ENCODE data around the gene CELA3A.

DNA sequence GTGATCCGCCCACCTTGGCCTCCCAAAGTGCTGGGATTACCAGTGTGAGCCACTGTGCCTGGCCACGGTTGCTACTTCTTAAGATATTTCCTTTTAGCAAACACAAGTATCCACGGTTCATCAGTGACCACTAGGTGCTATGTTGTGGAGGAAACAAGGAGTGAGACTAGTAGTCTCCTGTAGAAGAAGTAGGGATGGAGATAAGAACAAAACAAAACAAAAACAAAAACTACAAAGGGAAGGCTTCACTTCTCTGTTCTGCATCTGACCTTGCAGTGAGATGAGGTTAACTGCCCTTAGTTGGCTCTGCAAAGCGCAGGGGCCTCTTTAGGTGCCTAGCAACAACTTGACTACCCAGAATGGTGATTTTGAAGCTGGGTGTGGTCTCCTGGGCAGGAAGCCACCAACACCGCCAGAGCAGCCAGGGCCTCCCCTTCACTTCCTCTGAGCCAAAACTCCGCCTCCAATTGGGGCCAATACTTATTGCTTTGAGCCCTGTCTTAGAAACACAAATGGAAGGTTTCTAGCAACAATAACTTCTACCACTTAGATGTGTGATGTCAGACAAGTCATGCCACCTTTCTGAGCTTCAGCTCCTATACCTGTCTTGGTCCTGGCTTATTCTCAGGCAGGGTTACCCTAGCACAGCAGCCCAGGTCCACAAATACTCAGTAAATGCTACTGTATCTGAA lies 38.3 kb downstream of the CELA3A start:
- TF ChIP-seq POLR2A (IDR thresholded peaks at IDR 0.05; ENCODE audit: low read depth) = no peak
- TF ChIP-seq, protein P1, sequence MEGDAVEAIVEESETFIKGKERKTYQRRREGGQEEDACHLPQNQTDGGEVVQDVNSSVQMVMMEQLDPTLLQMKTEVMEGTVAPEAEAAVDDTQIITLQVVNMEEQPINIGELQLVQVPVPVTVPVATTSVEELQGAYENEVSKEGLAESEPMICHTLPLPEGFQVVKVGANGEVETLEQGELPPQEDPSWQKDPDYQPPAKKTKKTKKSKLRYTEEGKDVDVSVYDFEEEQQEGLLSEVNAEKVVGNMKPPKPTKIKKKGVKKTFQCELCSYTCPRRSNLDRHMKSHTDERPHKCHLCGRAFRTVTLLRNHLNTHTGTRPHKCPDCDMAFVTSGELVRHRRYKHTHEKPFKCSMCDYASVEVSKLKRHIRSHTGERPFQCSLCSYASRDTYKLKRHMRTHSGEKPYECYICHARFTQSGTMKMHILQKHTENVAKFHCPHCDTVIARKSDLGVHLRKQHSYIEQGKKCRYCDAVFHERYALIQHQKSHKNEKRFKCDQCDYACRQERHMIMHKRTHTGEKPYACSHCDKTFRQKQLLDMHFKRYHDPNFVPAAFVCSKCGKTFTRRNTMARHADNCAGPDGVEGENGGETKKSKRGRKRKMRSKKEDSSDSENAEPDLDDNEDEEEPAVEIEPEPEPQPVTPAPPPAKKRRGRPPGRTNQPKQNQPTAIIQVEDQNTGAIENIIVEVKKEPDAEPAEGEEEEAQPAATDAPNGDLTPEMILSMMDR (IDR thresholded peaks at IDR 0.05) = no peak

Data from esophagus muscularis mucosa (tissue), 3 donors.